T-helper 2 cell treated with Interferon-gamma antibody and Interleukin-4, amounts not matched to agents 100 ng/mL and 5 ng/mL, for 36 hours (primary cell): Measurements from ENCODE around the gene EHHADH. TPM values are rescaled to one million over a fixed set of nuclear protein-coding genes. Genes with fewer than 3 reads are reported as not detected.

Experiments
- intact Hi-C: fragments of 100-400 bp; cut with micrococcal nuclease; formaldehyde crosslinking; loops from one replicate; pipeline ENCODE4 v1.15.1; 2023
- total RNA-seq: library from RNA; stranded (reverse); gene quantifications from 2 replicates; pipeline ENCODE4 v1.2.3, GENCODE V29; 2022

Gene EHHADH
- total RNA-seq, 1 donor from 2014 or later: 3.8 TPM

- intact Hi-C loops: no loop called here
These were observed 54.6 kb downstream of the EHHADH start for GRCh38 chr3:185199206-185199605.

GRCh38 chr3:185197068-185197467 lies 56.8 kb downstream of the EHHADH start:
- intact Hi-C loops: no loop called here

GRCh38 chr3:185195652-185196051 lies 58.2 kb downstream of the EHHADH start:
- intact Hi-C loops: no loop called here

GRCh38 chr3:185188816-185189215 lies 65.0 kb downstream of the EHHADH start:
- intact Hi-C loops: no loop called here

GRCh38 chr3:185187391-185187790 lies 66.5 kb downstream of the EHHADH start:
- intact Hi-C loops: no loop called here

GRCh38 chr3:185176750-185177359 lies 77.0 kb downstream of the EHHADH start:
- intact Hi-C loops: loop anchor here (1.0 to 10.0 kb wide), 2 partner anchors 302 to 372 kb away; no protein-coding TSS in a partner anchor

GRCh38 chr3:185175370-185175987 lies 78.4 kb downstream of the EHHADH start:
- intact Hi-C loops: loop anchor here (10.0 kb wide), 1 partner anchor 371 kb away; no protein-coding TSS in a partner anchor

- intact Hi-C loops: loop anchor here (10.0 kb wide), 1 partner anchor 368 kb away; no protein-coding TSS in a partner anchor
These were observed 81.5 kb downstream of the EHHADH start for GRCh38 chr3:185172086-185173049.

- intact Hi-C loops: no loop called here
These were observed 89.2 kb downstream of the EHHADH start for GRCh38 chr3:185164428-185165217.

- intact Hi-C loops: no loop called here
These were observed 91.2 kb downstream of the EHHADH start for GRCh38 chr3:185162634-185163033.

GRCh38 chr3:185161761-185162160 lies 92.1 kb downstream of the EHHADH start:
- intact Hi-C loops: no loop called here

GRCh38 chr3:185157347-185157746 lies 96.5 kb downstream of the EHHADH start:
- intact Hi-C loops: no loop called here

- intact Hi-C loops: no loop called here
These were observed 98.2 kb downstream of the EHHADH start for GRCh38 chr3:185155678-185156077.

- intact Hi-C loops: no loop called here
These were observed 99.8 kb downstream of the EHHADH start for GRCh38 chr3:185153861-185154629.

- intact Hi-C loops: no loop called here
These were observed 100.6 kb downstream of the EHHADH start for GRCh38 chr3:185153171-185153771.

- intact Hi-C loops: no loop called here
These were observed 101.3 kb downstream of the EHHADH start, which contains the start of gene C3orf70 for GRCh38 chr3:185152410-185153170. Gene C3orf70, minus strand, starts transcription at chr3:185153060. Its CDS starts 237 bp downstream, at chr3:185152823.

GRCh38 chr3:185151964-185152409 lies 101.9 kb downstream of the EHHADH start:
- intact Hi-C loops: no loop called here

GRCh38 chr3:185151101-185151963 lies 102.5 kb downstream of the EHHADH start:
- intact Hi-C loops: no loop called here
